GM23248 (cell line): Measurements from ENCODE around the gene ZMYM1. TPM values are rescaled to one million over a fixed set of nuclear protein-coding genes. Genes with fewer than 3 reads are reported as not detected.
"Not testable (repeated sequence)": the region's sequence is repeated elsewhere in the genome, so short reads cannot be mapped to it uniquely, and the experiment has no call there.

Experiments used
- DNase-seq: peaks from one replicate; pipeline ENCODE4 v3.0.0-alpha.2; 2015
- H2AFZ ChIP-seq: fragments of 200-600 bp; sonication (generic); 2 replicates; pipeline ENCODE4 v1.6.1; 2016; ENCODE audit warnings: antibody characterized with exemption
- H3F3A ChIP-seq: fragments of 200-600 bp; sonication (generic); 2 replicates; pipeline ENCODE4 v1.6.1; 2016; ENCODE audit warnings: mild to moderate bottlenecking, antibody characterized with exemption, mixed run types; ENCODE audit not compliant: insufficient read depth
- H3K27ac ChIP-seq: fragments of 200-600 bp; sonication (generic); 2 replicates; pipeline ENCODE4 v1.5.1; 2016; ENCODE audit warnings: mild to moderate bottlenecking
- H3K27me3 ChIP-seq: fragments of 200-600 bp; sonication (generic); replicated peaks from 2 replicates; pipeline ENCODE4 v1.6.1; 2016; ENCODE audit warnings: mild to moderate bottlenecking; ENCODE audit not compliant: insufficient read depth
- H3K36me3 ChIP-seq: fragments of 200-600 bp; sonication (generic); 2 replicates; pipeline ENCODE4 v1.6.1; 2016; ENCODE audit warnings: low read depth, mild to moderate bottlenecking
- H3K4me1 ChIP-seq: fragments of 200-600 bp; sonication (generic); 2 replicates; pipeline ENCODE4 v1.6.1; 2016; ENCODE audit warnings: mild to moderate bottlenecking; ENCODE audit not compliant: insufficient read depth
- H3K4me2 ChIP-seq: fragments of 200-600 bp; sonication (generic); one replicate; pipeline ENCODE4 v1.6.1; 2016; ENCODE audit warnings: mild to moderate bottlenecking; ENCODE audit not compliant: unreplicated experiment
- H3K4me3 ChIP-seq: fragments of 200-600 bp; sonication (generic); 2 replicates; pipeline ENCODE4 v1.5.1; 2016; ENCODE audit warnings: mild to moderate bottlenecking
- H3K79me2 ChIP-seq: fragments of 200-600 bp; sonication (generic); 2 replicates; pipeline ENCODE4 v1.6.1; 2016; ENCODE audit warnings: mild to moderate bottlenecking; ENCODE audit not compliant: insufficient read depth
- H3K9ac ChIP-seq: fragments of 200-600 bp; sonication (generic); 2 replicates; pipeline ENCODE4 v1.6.1; 2016; ENCODE audit warnings: mild to moderate bottlenecking
- H3K9me2 ChIP-seq: fragments of 200-600 bp; sonication (generic); 2 replicates; pipeline ENCODE4 v1.6.1; 2016; ENCODE audit warnings: mixed run types, mild to moderate bottlenecking, moderate library complexity; ENCODE audit not compliant: insufficient read depth
- H3K9me3 ChIP-seq: fragments of 200-600 bp; sonication (generic); one replicate; pipeline ENCODE4 v1.6.1; 2017; ENCODE audit warnings: low read depth
- H4K20me1 ChIP-seq: fragments of 200-600 bp; sonication (generic); 2 replicates; pipeline ENCODE4 v1.6.0; 2016; ENCODE audit not compliant: insufficient read depth
- EZH2 ChIP-seq: fragments of 200-600 bp; sonication (generic); IDR thresholded peaks from 2 replicates; pipeline ENCODE4 v1.6.1; 2018; ENCODE audit warnings: antibody characterized with exemption, mild to moderate bottlenecking; ENCODE audit not compliant: insufficient read depth, poor library complexity, severe bottlenecking
- EZH2phosphoT487 ChIP-seq: fragments of 200-600 bp; sonication (generic); IDR thresholded peaks from 2 replicates; pipeline ENCODE4 v1.6.1; 2018; ENCODE audit warnings: antibody characterized with exemption, moderate library complexity, mild to moderate bottlenecking, low read depth; ENCODE audit not compliant: insufficient read depth
- WGBS, 2 experiments: methylation state at CpG; one replicate each; pipeline ENCODE4 v1.1.6; 2015 to 2017; ENCODE audit warnings: low lambda C conversion rate in 2 of 2, low coverage in 1 of 2; ENCODE audit errors: missing lambda C conversion rate in 2 of 2; 5-methylcytosine and 5-hydroxymethylcytosine counted together
- in situ Hi-C: fragments of 300-500 bp; cut with MboI; formaldehyde crosslinking; loops from 2 replicates; pipeline ENCODE4 v1.15.0; 2020
- polyA plus RNA-seq: library from polyadenylated mRNA; unstranded; fragments of >200 nt; fragmentation: Nextera tagmentation; extraction: Ambion mirVana; gene quantifications from 2 replicates; pipeline ENCODE4 v1.2.1, GENCODE V29; 2016
- total RNA-seq: library from RNA; depleted of rRNA; stranded (reverse); fragments of >200 nt; shearing (Covaris generic); gene quantifications from 2 replicates; pipeline ENCODE4 v1.2.3, GENCODE V29; 2014

Gene ZMYM1
- total and polyA plus RNA-seq, 2 experiments from 2014 or later = 9.7 to 13.6 TPM

GRCh38 chr1:35126546-35126945, 47.4 kb downstream of the ZMYM1 start:
- in situ Hi-C loops = no loop called here
- Histone ChIP-seq H3K4me1 (no peaks in the 10 kb centered on the region), H3K9me3 (no peaks in the 10 kb centered on the region), H4K20me1 (no peaks in the 10 kb centered on the region), H3K36me3 (no peaks in the 10 kb centered on the region), H3K79me2 (no peaks in the 10 kb centered on the region), H3F3A (no peaks in the 10 kb centered on the region), H3K9me2 (no peaks in the 10 kb centered on the region), H3K27ac (no peak overlapping the region), H2AFZ (no peak overlapping the region), H3K27me3 (no peaks in the 10 kb centered on the region), H3K4me3 (no peak overlapping the region), H3K9ac (no peak overlapping the region), H3K4me2 (no peak overlapping the region)
- no peak for TF ChIP-seq EZH2
- TF ChIP-seq EZH2phosphoT487 = no peak
- 46 to 73% methylated on average over 1 of the region's 1 CpG for WGBS, 2 experiments
- no peak for DNase-seq

- Histone ChIP-seq H3F3A (no peaks in the 10 kb centered on the region), H3K79me2 (no peaks in the 10 kb centered on the region), H3K9me3 (no peaks in the 10 kb centered on the region), H3K4me1 (no peaks in the 10 kb centered on the region), H2AFZ (no peak overlapping the region), H3K36me3 (no peaks in the 10 kb centered on the region), H3K4me3 (no peak overlapping the region), H3K27me3 (no peaks in the 10 kb centered on the region), H3K9ac (no peak overlapping the region), H3K4me2 (no peak overlapping the region), H3K27ac (no peak overlapping the region), H4K20me1 (no peaks in the 10 kb centered on the region), H3K9me2 (no peaks in the 10 kb centered on the region)
- in situ Hi-C loops = no loop called here
- no peak for TF ChIP-seq EZH2phosphoT487
- no peak for TF ChIP-seq EZH2
- no peak for DNase-seq
Measured at GRCh38 chr1:35129080-35129479, 49.9 kb downstream of the ZMYM1 start.

- no peak for TF ChIP-seq EZH2
- no peak for DNase-seq
- Histone ChIP-seq H2AFZ (no peak overlapping the region), H3K27ac (no peak overlapping the region), H3K36me3 (no peaks in the 10 kb centered on the region), H3F3A (no peaks in the 10 kb centered on the region), H3K4me3 (no peak overlapping the region), H3K79me2 (no peaks in the 10 kb centered on the region), H3K27me3 (no peaks in the 10 kb centered on the region; the same call in 1 of the 2 replicates), H3K4me2 (no peak overlapping the region), H3K9ac (no peak overlapping the region), H3K9me3 (no peaks in the 10 kb centered on the region), H3K4me1 (no peaks in the 10 kb centered on the region), H3K9me2 (no peaks in the 10 kb centered on the region), H4K20me1 (no peaks in the 10 kb centered on the region)
- in situ Hi-C loops = no loop called here
- WGBS, 2 experiments = 64 to 67% methylated on average over 3 of the region's 3 CpGs
Measured at GRCh38 chr1:35136780-35137179, 57.6 kb downstream of the ZMYM1 start.

- H3K4me3 ChIP-seq, H3K27me3 ChIP-seq, DNase-seq, H3K27ac ChIP-seq, H3K4me2 ChIP-seq, H3F3A ChIP-seq, H3K79me2 ChIP-seq, H3K9ac ChIP-seq, H3K9me2 ChIP-seq, H2AFZ ChIP-seq, H3K9me3 ChIP-seq, H4K20me1 ChIP-seq, H3K4me1 ChIP-seq, H3K36me3 ChIP-seq, in situ Hi-C loops: not testable (repeated sequence)
- WGBS, 2 experiments = 77 to 85% methylated on average over 5 of the region's 5 CpGs
Measured at GRCh38 chr1:35137590-35137989, 58.4 kb downstream of the ZMYM1 start.

GRCh38 chr1:35142294-35142693, 63.1 kb downstream of the ZMYM1 start:
- in situ Hi-C loops, H3K27ac ChIP-seq, H3K9ac ChIP-seq, H3F3A ChIP-seq, H3K4me2 ChIP-seq, H3K9me2 ChIP-seq, H3K4me1 ChIP-seq, H3K79me2 ChIP-seq, H3K36me3 ChIP-seq, DNase-seq, H3K9me3 ChIP-seq, H4K20me1 ChIP-seq, H2AFZ ChIP-seq, H3K4me3 ChIP-seq, H3K27me3 ChIP-seq: not testable (repeated sequence)

- H4K20me1 ChIP-seq, H3K79me2 ChIP-seq, H3K4me1 ChIP-seq, DNase-seq, H3K9me3 ChIP-seq, H2AFZ ChIP-seq, H3F3A ChIP-seq, H3K4me3 ChIP-seq, H3K9ac ChIP-seq, H3K4me2 ChIP-seq, H3K27me3 ChIP-seq, in situ Hi-C loops, H3K9me2 ChIP-seq, H3K27ac ChIP-seq, H3K36me3 ChIP-seq: not testable (repeated sequence)
- 50% methylated on average over 9 of the region's 9 CpGs for WGBS, 2 experiments
Measured at GRCh38 chr1:35142728-35143127, 63.5 kb downstream of the ZMYM1 start.
